ENCODE data around the gene PXDN. TPM values are rescaled to one million over a fixed set of nuclear protein-coding genes. Genes with fewer than 3 reads are reported as not detected.

The PXDN gene
- total and polyA plus RNA-seq, 9 of the 15 experiments (the other 6 are each of a cell fraction or from before 2014, with no cell fraction given), result 0.49 TPM; not detected in 8

DNA sequence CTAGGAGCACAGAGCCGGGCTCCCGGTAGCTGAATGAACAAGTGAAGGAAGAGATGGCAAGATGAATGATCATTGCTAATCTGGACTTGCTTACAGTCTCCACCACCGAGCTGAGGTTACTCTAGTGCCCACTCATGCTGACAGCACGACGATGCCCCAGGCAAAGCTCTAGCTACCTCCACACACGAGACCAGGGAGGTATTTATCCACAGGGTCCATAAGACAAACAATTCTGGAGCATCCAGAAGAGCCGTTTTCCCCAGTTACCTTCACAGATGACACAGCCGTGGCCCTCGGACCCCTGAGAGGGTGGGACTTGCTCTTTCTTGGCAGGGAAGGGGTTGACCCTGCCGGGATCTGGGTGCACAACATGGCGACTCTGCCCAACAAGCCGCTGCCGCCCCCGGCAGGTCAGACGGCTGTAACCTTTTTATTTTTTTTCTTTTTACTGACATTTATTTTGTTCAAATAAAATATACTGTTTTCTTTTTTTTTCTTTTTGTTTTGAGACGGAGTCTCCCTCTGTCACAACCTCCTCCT is 120.3 kb downstream of the PXDN start (continued):
- TF ChIP-seq, protein P1, sequence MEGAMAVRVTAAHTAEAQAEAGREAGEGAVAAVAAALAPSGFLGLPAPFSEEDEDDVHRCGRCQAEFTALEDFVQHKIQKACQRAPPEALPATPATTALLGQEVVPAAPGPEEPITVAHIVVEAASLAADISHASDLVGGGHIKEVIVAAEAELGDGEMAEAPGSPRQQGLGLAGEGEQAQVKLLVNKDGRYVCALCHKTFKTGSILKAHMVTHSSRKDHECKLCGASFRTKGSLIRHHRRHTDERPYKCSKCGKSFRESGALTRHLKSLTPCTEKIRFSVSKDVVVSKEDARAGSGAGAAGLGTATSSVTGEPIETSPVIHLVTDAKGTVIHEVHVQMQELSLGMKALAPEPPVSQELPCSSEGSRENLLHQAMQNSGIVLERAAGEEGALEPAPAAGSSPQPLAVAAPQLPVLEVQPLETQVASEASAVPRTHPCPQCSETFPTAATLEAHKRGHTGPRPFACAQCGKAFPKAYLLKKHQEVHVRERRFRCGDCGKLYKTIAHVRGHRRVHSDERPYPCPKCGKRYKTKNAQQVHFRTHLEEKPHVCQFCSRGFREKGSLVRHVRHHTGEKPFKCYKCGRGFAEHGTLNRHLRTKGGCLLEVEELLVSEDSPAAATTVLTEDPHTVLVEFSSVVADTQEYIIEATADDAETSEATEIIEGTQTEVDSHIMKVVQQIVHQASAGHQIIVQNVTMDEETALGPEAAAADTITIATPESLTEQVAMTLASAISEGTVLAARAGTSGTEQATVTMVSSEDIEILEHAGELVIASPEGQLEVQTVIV (CRISPR knock-in tag; IDR thresholded peaks at IDR 0.05; ENCODE audit: borderline replicate concordance), result no peak

- ChIA-PET POLR2A (no interaction called here), CTCF (ENCODE audit: low intra/inter-chr PET ratio) (no interaction called here)
- Histone ChIP-seq H3K4me3 (no peak overlapping the region), H3K9me1 (ENCODE audit: control insufficient read depth, insufficient read depth, low read length) (peaks cover 2% of the 10 kb centered on the region), H3K9me3 (replicated peaks; ENCODE audit: control insufficient read depth, insufficient read depth, low read depth, low read length) (no peaks in the 10 kb centered on the region), H3K9ac (ENCODE audit: insufficient read depth in 1 of 2, low read depth in 2 of 2, low read length in 2 of 2) (no peak overlapping the region), H3K4me2 (ENCODE audit: insufficient read depth, low read length) (no peak overlapping the region), H3K79me2 (ENCODE audit: control insufficient read depth, insufficient read depth, low read length) (no peaks in the 10 kb centered on the region), H3K27me3 (ENCODE audit: control insufficient read depth in 2 of 2, insufficient read depth in 2 of 2, low read length in 2 of 2) (peaks cover 8 to 20% of the 10 kb centered on the region in 2 experiments; a peak in 3 of 5 replicates), H3K27ac (ENCODE audit: extremely low read depth, low read depth, low read length) (no peak overlapping the region), H4K20me1 (replicated peaks; ENCODE audit: control insufficient read depth, insufficient read depth, low read length) (no peaks in the 10 kb centered on the region), H3K4me1 (replicated peaks in 1 of 2; ENCODE audit: control insufficient read depth in 2 of 2, insufficient read depth in 2 of 2, low read length in 2 of 2) (no peaks in the 10 kb centered on the region), H2AFZ (ENCODE audit: low read depth, low read length) (no peak overlapping the region), H3K36me3 (ENCODE audit: control insufficient read depth, insufficient read depth, low read length) (no peaks in the 10 kb centered on the region)
- no peak for DNase-seq (ENCODE audit: extremely low read depth in 1 of 4, low spot score in 3 of 4)
- BruUV-seq (replicated peaks), result no TSS peak
- in situ Hi-C loops (cut with MboI), result no loop called here
- no peak for ATAC-seq
- intact Hi-C loops (cut with micrococcal nuclease), result no loop called here
- 2% methylated on average over 11 of the region's 11 CpGs for WGBS (ENCODE audit: insufficient coverage, low coverage, missing lambda C conversion rate)
- FAIRE-seq, result no peak
- TF ChIP-seq ZNF76 (CRISPR knock-in tag; IDR thresholded peaks at IDR 0.05; ENCODE audit: borderline replicate concordance) (no peak), FOXM1 (IDR thresholded peaks at IDR 0.05; ENCODE audit: low read depth) (no peak), FOXM1 (CRISPR knock-in tag; IDR thresholded peaks at IDR 0.05; ENCODE audit: low read depth) (no peak), POLR2A (conservative IDR thresholded peaks at IDR 0.05) (no peak), IRF2 (CRISPR knock-in tag; IDR thresholded peaks at IDR 0.05) (no peak), NFIC (IDR thresholded peaks at IDR 0.05) (no peak), ZNF445 (CRISPR knock-in tag; IDR thresholded peaks at IDR 0.05; ENCODE audit: low read depth) (no peak), ASH1L (IDR thresholded peaks at IDR 0.05; ENCODE audit: borderline replicate concordance, low read depth, partially characterized antibody) (no peak), STAT5A (IDR thresholded peaks at IDR 0.05; ENCODE audit: borderline replicate concordance, low read length) (no peak), RREB1 (CRISPR knock-in tag; IDR thresholded peaks at IDR 0.05) (no peak), GTF2A2 (tag; IDR thresholded peaks at IDR 0.05) (no peak), CHD1 (IDR thresholded peaks at IDR 0.05; ENCODE audit: low read length) (no peak), JUNB (CRISPR knock-in tag; conservative IDR thresholded peaks at IDR 0.05) (no peak)
Observed at GRCh38 chr2:1622521-1623200, 121.7 kb downstream of the PXDN start.

Measured in K562 (cell line).